Astrocyte of the spinal cord (primary cell): ENCODE results near the gene MAGI2.
A peak's percentile ranks its signal among the peaks of the same experiment; 100 is the strongest.

Experiments
- DNase-seq: peaks from one replicate; pipeline ENCODE4 v3.0.0; 2011; ENCODE audit warnings: low read depth, low spot score
- H3K4me3 ChIP-seq: 2 replicates; pipeline ENCODE4 v1.5.1; 2011; ENCODE audit warnings: low read depth, mild to moderate bottlenecking, low read length, moderate library complexity
- CTCF ChIP-seq: IDR thresholded peaks from 2 replicates; pipeline ENCODE4 v1.5.1; 2012; ENCODE audit warnings: low read depth, mild to moderate bottlenecking, low read length, inconsistent platforms
- in situ Hi-C: cut with HindIII; loops from 2 replicates; pipeline ENCODE4 v1.10.0; 2017; ENCODE audit warnings: low sequenced_read_pairs

The MAGI2 gene

GRCh38 chr7:78620920-78621319 lies 832.5 kb downstream of the MAGI2 start:
- peak; percentile 6 for DNase-seq
- in situ Hi-C loops = no loop called here

GRCh38 chr7:78616539-78616938 lies 836.9 kb downstream of the MAGI2 start:
- in situ Hi-C loops = no loop called here
- no peak for DNase-seq
- no peak overlapping the region for H3K4me3 ChIP-seq
- TF ChIP-seq CTCF = no peak

More at GRCh38 chr7:78620920-78621319, 832.5 kb downstream of the MAGI2 start:
- no peak overlapping the region for H3K4me3 ChIP-seq
- no peak for TF ChIP-seq CTCF

DNA sequence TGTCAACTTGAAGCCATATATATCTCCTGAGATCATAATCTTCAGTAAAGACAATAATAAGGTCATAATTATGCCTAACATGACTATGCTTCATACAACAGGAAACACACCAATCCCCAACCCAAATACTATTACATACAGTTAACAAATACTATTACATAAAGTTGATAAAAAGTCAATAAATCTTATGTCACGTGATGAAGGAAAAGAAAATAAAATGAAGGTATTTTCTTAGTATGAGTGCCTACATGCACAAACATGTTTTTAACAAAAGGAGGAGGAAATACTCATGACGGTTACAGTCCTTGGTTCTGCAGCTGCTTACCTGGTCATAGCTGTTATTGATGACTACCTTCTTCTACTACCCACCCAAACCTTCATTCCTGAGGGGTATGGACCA lies 844.2 kb downstream of the MAGI2 start:
- DNase-seq = no peak
- TF ChIP-seq CTCF = no peak
- in situ Hi-C loops = no loop called here
- no peak overlapping the region for H3K4me3 ChIP-seq

DNA sequence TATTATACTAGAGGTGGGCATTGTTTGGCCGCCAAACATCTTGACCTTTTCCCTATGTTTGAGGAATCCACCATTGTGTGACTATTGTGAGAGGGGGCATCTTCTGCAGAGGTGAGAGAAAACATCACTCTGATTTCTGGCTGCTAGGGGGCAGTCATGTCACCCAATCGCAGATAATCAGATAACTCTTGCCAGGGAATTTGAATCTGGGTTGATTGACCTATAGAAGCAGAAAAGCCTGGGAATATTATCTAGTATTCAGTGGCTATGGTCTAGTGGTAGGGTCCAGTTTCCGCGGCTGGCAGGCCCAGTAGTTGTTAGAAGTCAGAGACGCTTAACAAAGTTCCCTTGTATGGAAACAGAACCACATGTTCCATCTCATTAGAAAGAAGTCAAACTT lies 846.4 kb downstream of the MAGI2 start:
- no peak for DNase-seq
- in situ Hi-C loops = no loop called here
- no peak overlapping the region for H3K4me3 ChIP-seq
- TF ChIP-seq CTCF = peak; percentile 38

GRCh38 chr7:78605119-78605518 lies 848.3 kb downstream of the MAGI2 start:
- no peak overlapping the region for H3K4me3 ChIP-seq
- TF ChIP-seq CTCF = no peak
- in situ Hi-C loops = no loop called here
- DNase-seq = no peak

DNA sequence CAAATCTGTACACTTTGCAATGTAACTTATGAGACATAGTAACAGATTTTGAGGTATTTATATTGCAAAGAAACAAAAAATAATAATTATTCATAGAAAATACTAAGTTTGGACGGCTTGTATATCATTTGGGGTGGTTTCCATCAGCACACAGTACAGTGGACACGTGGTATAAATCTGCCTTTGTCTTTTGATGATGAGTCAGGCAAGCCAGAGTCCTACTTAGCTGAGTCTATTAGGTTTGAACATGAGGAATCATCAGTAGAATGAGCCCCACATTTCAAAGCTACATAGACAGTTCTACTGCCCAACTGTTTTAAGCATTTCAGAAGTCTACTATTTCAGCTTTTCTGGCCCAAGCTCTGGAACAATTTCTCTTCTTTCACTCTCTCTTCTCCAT lies 851.7 kb downstream of the MAGI2 start:
- H3K4me3 ChIP-seq = no peak overlapping the region
- no peak for DNase-seq
- in situ Hi-C loops = no loop called here
- no peak for TF ChIP-seq CTCF

DNA sequence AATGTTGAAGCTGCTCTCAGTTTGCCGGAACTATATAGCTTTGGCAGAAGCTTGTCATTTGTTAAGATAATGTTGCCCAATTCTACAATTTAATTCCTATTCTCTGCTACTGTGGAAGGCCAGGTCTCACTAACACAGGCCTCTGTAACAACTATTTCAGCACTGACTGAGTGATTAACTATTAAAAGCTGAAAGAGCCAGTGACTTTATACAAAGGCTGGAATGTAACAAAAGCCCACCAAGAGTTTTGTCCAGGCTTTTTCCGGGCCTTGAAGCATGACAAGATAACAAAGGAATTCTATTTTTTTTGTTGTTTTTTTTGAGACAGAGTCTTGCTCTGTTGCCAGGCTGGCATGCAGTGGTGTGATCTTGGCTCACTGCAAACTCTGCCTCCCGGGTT lies 859.3 kb downstream of the MAGI2 start:
- in situ Hi-C loops = no loop called here
- H3K4me3 ChIP-seq = no peak overlapping the region
- DNase-seq = no peak
- no peak for TF ChIP-seq CTCF
